Gastrocnemius medialis (tissue), 4 donors: ENCODE data around the gene RNF26. TPM values are rescaled to one million over a fixed set of nuclear protein-coding genes. Genes with fewer than 3 reads are reported as not detected.

Source experiments
- ATAC-seq, 2 donors: fragments of 150-250 bp; one replicate each; pipeline ENCODE4 v1.9.1; 2016
- DNase-seq, 2 donors: peaks; one replicate each; pipeline ENCODE4 v3.0.0-alpha.2; 2019
- H3K27ac ChIP-seq, 4 donors: fragments of 200-600 bp; sonication (generic); 1 replicate in 1 of 4; 2 replicates in 3 of 4; pipeline ENCODE4 v1.5.1; 2016 to 2018; ENCODE audit warnings: mild to moderate bottlenecking in 2 of 4, moderate library complexity in 1 of 4
- H3K27me3 ChIP-seq, 3 donors: fragments of 200-600 bp; sonication (generic) in 2 of 3; 1 replicate in 1 of 3; 2 replicates in 2 of 3; pipeline versions ENCODE4 v1.5.1 to v1.6.0; 2016 to 2019; ENCODE audit warnings: mild to moderate bottlenecking in 1 of 3, moderate library complexity in 1 of 3
- H3K36me3 ChIP-seq, 2 donors: fragments of 200-600 bp; sonication (generic) in 1 of 2; one replicate each; pipeline ENCODE4 v1.5.1; 2017 to 2018
- H3K4me1 ChIP-seq, 2 donors: fragments of 200-600 bp; sonication (generic) in 1 of 2; one replicate each; pipeline ENCODE4 v1.5.1; 2016 to 2017; ENCODE audit warnings: mild to moderate bottlenecking in 2 of 2
- H3K4me3 ChIP-seq, 4 donors: fragments of 200-600 bp; sonication (generic) in 3 of 4; 1 replicate in 1 of 4; 2 replicates in 3 of 4; pipeline ENCODE4 v1.5.1; 2016 to 2019; ENCODE audit warnings: mild to moderate bottlenecking in 2 of 4
- H3K9me3 ChIP-seq, 3 donors: fragments of 200-600 bp; sonication (generic) in 2 of 3; 1 replicate in 1 of 3; 2 replicates in 2 of 3; pipeline ENCODE4 v1.5.1; 2016 to 2019
- CTCF ChIP-seq, 5 experiments: fragments of 450-650 bp in 3 of 5; fragments of 200-600 bp in 2 of 5; sonication (generic) in 2 of 5; IDR thresholded peaks in 4 of 5; conservative IDR thresholded peaks in 1 of 5; 1 replicate in 4 of 5; 2 replicates in 1 of 5; pipeline ENCODE4 v1.5.1; 2016 to 2019; ENCODE audit warnings: antibody characterized with exemption in 5 of 5, mild to moderate bottlenecking in 3 of 5, moderate library complexity in 3 of 5
- POLR2A ChIP-seq, 2 donors: fragments of 450-650 bp; IDR thresholded peaks; one replicate each; pipeline ENCODE4 v1.6.1; 2017; ENCODE audit warnings: antibody characterized with exemption in 2 of 2, mild to moderate bottlenecking in 2 of 2, moderate library complexity in 2 of 2
- in situ Hi-C, 4 donors: fragments of 200-750 bp; cut with MboI; loops; one replicate each; pipeline versions ENCODE4 v1.15.0 to v1.8.0; 2017; ENCODE audit warnings: low sequenced_read_pairs in 4 of 4
- intact Hi-C: fragments of 100-400 bp; cut with DNase I; formaldehyde crosslinking; loops from one replicate; pipeline ENCODE4 v1.15.1; 2023; ENCODE audit warnings: low total_unique reads
- total RNA-seq, 4 donors: library from RNA; depleted of rRNA; stranded (reverse); fragments of >200 nt; gene quantifications; one replicate each; pipeline versions ENCODE4 v1.1.0 to v1.2.3, GENCODE V29; 2016

RNF26 gene
- total RNA-seq, 4 donors from 2014 or later, result 3.8 to 5.1 (median 4.7) TPM

GRCh38 chr11:119336744-119337469, 2.6 kb downstream of the RNF26 start:
- H3K27ac ChIP-seq, result peak overlapping the region in 3 of 4 donors; percentile 79 to 98 (median 96)
- DNase-seq (peak in 1 of 2 donors; percentile 8), ATAC-seq (no peak)
- in situ Hi-C loops, result loop anchor here in 2 of 4 donors (10.0 kb wide), 2 partner anchors 138 to 142 kb away; no protein-coding TSS in a partner anchor
- no peak overlapping the region for H3K4me3 ChIP-seq
- peaks cover 5 to 11% (median 8%) of the 10 kb centered on the region in 3 donors for H3K27me3 ChIP-seq
- H3K36me3 ChIP-seq, result no peaks in the 10 kb centered on the region
- no peak for TF ChIP-seq CTCF (IDR thresholded peaks at IDR 0.05 in 4 of 5, conservative IDR thresholded peaks at IDR 0.05 in 1 of 5)
- TF ChIP-seq POLR2A (IDR thresholded peaks at IDR 0.05), result no peak
- no peaks in the 10 kb centered on the region for H3K9me3 ChIP-seq
- H3K4me1 ChIP-seq, result peaks cover 42 to 59% of the 10 kb centered on the region in 2 donors
- intact Hi-C loops, result loop anchor here (5.0 kb wide), 2 partner anchors 130 to 235 kb away; partner anchors contain the start of genes CBL and DPAGT1

- no peak for ATAC-seq
- TF ChIP-seq POLR2A (IDR thresholded peaks at IDR 0.05) (no peak), CTCF (IDR thresholded peaks at IDR 0.05 in 4 of 5, conservative IDR thresholded peaks at IDR 0.05 in 1 of 5) (no peak)
- Histone ChIP-seq H3K4me3 (no peak overlapping the region), H3K27ac (peak overlapping the region in 3 of 4 donors; percentile 79 to 90 (median 86)), H3K4me1 (peaks cover 42 to 59% of the 10 kb centered on the region in 2 donors), H3K9me3 (no peaks in the 10 kb centered on the region), H3K36me3 (no peaks in the 10 kb centered on the region), H3K27me3 (peaks cover 5 to 11% (median 8%) of the 10 kb centered on the region in 3 donors)
- DNase-seq, result peak in 1 of 2 donors; percentile 15
- intact Hi-C loops (loop anchor here (5.0 kb wide), 2 partner anchors 130 to 235 kb away; partner anchors contain the start of genes CBL and DPAGT1), in situ Hi-C loops (loop anchor here in 2 of 4 donors (10.0 kb wide), 2 partner anchors 137 to 143 kb away; no protein-coding TSS in a partner anchor)
Measured at GRCh38 chr11:119337581-119338317, 3.4 kb downstream of the RNF26 start.

GRCh38 chr11:119338318-119338890, 4.1 kb downstream of the RNF26 start:
- H3K27ac ChIP-seq, result peak overlapping the region; percentile 47 to 90 (median 82)
- peaks cover 5 to 11% (median 8%) of the 10 kb centered on the region in 3 donors for H3K27me3 ChIP-seq
- peak; percentile 20 to 28 for ATAC-seq
- in situ Hi-C loops, result loop anchor here in 2 of 4 donors (10.0 kb wide), 2 partner anchors 136 to 144 kb away; no protein-coding TSS in a partner anchor
- TF ChIP-seq POLR2A (IDR thresholded peaks at IDR 0.05) (no peak), CTCF (IDR thresholded peaks at IDR 0.05 in 4 of 5, conservative IDR thresholded peaks at IDR 0.05 in 1 of 5) (peak; percentile 56 to 88 (median 83))
- DNase-seq, result peak in 1 of 2 donors; percentile 69
- H3K9me3 ChIP-seq, result no peaks in the 10 kb centered on the region
- peaks cover 42 to 59% of the 10 kb centered on the region in 2 donors for H3K4me1 ChIP-seq
- H3K4me3 ChIP-seq, result peak overlapping the region; percentile 2 to 61 (median 5)
- intact Hi-C loops, result loop anchor here (5.0 kb wide), 2 partner anchors 131 to 236 kb away; partner anchors contain the start of genes CBL and DPAGT1
- no peaks in the 10 kb centered on the region for H3K36me3 ChIP-seq

- in situ Hi-C loops (loop anchor here in 2 of 4 donors (10.0 kb wide), 2 partner anchors 136 to 144 kb away; no protein-coding TSS in a partner anchor), intact Hi-C loops (loop anchor here (5.0 kb wide), 2 partner anchors 132 to 237 kb away; partner anchors contain the start of genes CBL and DPAGT1)
- no peaks in the 10 kb centered on the region for H3K9me3 ChIP-seq
- ATAC-seq, result no peak
- peaks cover 42 to 59% of the 10 kb centered on the region in 2 donors for H3K4me1 ChIP-seq
- TF ChIP-seq POLR2A (IDR thresholded peaks at IDR 0.05) (no peak), CTCF (IDR thresholded peaks at IDR 0.05 in 4 of 5, conservative IDR thresholded peaks at IDR 0.05 in 1 of 5) (no peak)
- peaks cover 5 to 11% (median 8%) of the 10 kb centered on the region in 3 donors for H3K27me3 ChIP-seq
- peak overlapping the region; percentile 61 to 73 (median 66) for H3K4me3 ChIP-seq
- no peaks in the 10 kb centered on the region for H3K36me3 ChIP-seq
- DNase-seq, result peak in 1 of 2 donors; percentile 26
- H3K27ac ChIP-seq, result peak overlapping the region; percentile 72 to 90 (median 82)
Measured at GRCh38 chr11:119338965-119339588, 4.8 kb downstream of the RNF26 start.
